DMS 273 (cell line): ENCODE data around the gene CDH23.

Experiments
- DNase-seq: peaks from one replicate; lab custom pipeline; 2025; ENCODE audit not compliant: unreplicated experiment; lab: John Stamatoyannopoulos, UW

CDH23 gene

DNA sequence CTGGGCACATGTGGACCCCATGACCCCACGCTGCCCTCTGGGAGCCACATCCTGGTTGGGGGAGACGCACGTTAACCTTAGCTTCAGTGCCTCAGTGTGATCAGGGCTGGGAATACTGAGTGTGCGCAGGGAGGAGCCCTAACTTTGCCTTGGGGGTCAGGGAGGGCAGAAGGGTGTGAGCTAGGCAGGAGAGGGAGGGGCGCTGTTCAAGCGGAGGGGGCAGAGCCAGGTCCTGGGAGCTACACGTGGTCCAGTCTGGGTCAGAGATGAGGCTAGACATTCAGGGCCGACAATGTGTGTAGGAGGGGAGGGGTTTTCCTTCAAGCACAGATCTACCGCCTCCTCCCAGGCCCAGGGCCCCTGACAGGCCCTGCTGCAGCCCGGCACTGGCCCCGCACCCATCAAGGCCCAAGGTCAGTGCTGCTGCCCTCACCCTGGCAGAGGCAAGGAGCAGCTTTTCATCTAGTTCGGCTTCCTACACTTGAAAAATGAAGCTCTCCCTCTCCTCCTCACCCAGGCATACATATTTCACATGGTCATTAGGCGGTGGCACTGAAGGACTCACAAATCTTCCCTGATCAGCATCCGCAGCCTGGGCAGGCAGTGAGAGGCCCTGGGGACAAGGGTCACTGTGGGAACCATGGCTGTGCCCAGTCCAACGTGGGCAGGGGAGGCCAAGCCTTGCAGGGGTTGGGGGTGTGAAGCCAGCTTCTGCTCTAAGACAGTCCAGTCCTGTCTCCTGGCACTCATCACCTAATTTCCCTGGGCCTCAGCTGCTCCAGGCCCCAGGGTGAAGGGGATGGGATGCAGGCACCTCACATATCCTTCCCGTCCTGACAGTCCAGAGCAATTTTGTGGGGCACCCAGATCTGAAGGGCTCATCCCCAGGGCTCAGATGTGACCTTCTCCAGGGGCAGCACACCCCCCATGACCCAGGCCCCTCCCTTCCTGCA is 275.6 kb downstream of the CDH23 start:
- no peak for DNase-seq

DNA sequence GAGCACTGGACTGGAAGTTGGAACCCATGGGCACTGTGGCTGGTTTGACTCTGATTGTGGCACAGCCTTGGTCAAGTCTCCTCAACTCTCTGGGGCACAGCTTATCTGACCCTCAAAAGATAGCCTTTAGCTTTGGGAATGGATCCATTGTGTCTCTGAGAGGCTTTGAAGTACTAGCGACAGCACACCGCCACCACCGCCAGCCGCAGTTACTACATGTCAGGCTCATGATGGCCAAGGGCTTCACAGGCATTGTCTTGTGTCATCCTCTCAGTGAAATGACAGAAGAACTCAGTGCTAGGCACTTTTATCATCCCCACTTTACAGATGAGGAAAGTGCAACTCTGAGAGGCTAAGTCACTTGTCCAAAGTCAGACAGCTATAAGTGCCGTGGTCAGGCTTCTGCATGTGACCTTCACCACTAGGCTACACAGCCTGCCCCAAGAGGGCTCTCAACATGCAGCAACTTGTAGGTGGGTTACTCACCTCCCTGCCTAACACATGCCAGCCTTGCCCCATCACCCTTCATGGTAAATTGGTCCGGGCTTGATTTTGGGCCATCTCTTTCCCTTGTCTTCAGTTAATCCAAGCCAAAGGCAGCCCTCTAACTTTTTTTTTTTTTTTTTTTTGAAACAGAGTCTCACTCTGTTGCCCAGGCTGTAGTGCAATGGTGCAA is 278.7 kb downstream of the CDH23 start:
- no peak for DNase-seq

DNA sequence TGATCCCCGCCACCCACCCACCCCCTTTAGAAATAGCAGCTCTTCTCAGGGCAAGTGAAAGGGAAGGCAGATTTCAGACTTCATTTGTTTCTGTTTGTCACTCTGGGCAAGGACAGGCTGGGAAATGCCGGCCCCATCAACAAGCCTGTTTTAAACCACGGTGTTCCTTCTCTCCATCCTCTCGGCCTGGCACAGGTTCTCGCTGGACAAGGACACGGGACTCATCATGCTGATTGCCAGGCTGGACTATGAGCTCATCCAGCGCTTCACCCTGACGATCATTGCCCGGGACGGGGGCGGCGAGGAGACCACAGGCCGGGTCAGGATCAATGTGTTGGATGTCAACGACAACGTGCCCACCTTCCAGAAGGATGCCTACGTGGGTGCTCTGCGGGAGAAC is 280.5 kb downstream of the CDH23 start:
- DNase-seq, result no peak

DNA sequence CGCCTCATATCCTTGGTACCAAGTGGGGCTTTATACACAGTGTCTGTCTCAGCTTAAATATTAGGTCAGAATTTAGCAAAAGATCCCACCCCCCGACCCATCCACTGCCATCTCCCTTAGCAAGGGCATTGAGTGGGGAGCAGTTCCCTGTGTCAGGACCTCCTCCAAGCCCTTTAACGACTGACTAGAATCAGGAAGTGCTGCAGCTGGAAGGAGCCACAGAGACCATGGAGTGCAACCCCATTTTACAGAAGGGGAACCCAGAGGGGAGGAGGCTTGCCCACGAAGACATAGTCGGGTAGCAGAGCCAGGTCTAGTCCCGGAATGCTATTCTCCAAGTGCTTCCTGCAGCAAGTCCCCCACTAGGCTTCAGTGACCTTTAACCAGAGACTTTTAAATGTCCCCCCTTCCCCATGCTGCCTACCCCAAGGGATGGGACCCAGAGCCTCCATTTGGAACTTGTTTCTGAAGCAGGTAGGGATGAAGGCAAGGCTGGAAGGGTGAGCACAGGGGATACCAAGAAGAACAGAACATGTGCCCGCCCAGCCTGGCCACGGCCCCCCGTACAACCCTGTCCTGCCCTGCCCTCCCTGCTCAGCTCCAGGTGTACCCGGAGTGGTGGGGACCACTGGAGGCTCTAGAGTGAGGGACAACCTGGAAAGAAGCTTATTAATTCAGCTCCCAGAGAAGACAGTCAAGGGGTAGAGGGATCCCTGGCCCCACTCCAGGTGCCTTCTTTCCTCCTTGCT is 281.5 kb downstream of the CDH23 start:
- DNase-seq, result no peak

DNA sequence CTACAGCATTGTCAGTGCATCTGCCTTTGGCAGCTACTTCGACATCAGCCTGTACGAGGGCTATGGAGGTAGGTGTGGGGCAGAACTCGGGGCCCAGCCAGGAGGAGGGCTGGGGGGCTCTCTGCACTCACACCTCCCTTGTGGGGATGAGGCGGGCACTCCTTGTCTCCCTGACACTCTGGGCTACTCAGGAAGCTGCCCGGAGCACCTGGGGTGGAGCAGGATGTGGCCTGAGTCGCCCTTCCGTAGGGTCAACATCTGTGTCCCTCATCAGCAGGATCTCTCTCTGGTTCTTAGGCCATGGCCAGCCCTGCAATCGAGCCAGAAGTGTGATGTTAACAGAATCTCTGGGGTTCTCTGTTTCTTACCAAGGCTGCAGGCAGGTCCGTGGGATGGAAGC is 282.7 kb downstream of the CDH23 start:
- DNase-seq, result no peak

DNA sequence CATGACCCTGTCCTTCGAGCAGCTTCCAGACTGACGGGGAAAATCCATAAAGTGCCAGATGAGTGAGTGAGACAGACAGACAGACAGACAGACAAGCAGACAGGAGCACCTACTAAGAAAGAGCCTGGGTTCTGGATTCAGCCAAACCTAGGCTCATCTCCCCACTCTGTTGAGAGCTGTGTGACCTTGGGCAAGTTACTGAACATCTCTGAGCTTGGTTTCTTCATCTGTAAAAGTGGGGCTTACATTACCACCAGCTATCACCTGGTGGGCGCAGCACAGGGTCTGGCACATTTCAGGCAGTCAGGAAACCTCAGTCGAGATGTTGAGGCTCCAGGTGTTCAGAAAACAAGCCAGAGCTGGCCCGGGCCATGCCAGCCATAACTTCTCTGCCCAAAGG is 285.3 kb downstream of the CDH23 start:
- DNase-seq, result no peak

DNA sequence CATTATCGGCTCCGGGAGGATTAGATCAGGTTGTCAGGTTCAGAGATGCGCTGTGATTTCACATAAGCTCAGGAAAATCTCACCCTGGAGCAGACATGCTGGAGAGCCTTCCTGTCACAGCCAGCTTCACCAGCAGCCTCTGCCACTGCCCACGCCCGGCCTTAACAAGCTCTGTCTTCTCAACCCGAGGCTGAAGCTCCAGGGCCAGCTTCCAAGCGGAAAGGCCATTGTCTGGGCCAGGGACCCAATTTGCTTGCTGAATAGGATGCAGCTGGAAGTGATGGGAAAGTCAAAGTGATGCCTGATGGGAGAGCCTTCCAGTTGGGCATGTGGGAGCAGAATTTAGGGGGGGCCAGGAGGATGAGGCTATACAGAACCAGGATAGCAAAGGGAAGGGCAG is 286.6 kb downstream of the CDH23 start:
- DNase-seq, result no peak

DNA sequence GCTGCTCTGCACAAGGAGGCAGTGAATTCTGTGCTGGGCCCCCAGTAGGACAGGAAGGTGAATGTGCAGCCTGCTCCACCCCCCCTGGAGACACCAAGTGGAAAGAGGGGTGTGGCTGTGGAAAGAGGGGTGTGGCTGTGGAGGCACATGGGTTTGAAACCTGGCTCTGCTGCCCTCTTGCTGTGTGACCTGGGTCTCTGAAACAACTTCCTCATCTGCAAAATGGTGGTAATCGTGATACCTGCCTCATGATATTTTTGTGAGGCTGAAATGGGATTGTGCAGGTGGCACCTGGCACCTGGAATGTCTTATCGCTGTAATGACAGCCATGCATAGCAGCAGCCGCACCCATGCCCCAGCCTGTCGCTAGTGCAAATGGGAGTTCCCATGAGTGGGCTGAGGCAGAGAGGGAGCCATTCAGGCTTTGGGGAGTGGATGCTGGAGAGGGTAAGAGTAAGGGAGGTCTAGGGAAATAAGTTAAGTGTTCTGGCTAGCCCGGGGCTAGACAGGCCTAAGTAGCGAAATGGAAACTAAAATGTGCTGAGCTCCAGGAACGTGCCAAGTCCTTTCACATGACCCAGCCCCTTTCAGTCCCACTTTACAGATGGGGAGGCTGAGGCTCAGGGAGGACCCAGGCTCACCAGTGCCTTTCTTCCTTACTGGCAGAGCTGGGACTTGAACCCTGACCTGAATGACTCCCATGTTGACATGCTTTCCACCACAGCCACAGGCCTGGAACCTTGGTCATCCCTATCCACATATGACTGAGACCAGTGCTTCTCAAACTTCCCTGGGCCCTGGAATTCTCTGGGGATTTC is 287.8 kb downstream of the CDH23 start:
- peak; percentile 32 for DNase-seq

DNA sequence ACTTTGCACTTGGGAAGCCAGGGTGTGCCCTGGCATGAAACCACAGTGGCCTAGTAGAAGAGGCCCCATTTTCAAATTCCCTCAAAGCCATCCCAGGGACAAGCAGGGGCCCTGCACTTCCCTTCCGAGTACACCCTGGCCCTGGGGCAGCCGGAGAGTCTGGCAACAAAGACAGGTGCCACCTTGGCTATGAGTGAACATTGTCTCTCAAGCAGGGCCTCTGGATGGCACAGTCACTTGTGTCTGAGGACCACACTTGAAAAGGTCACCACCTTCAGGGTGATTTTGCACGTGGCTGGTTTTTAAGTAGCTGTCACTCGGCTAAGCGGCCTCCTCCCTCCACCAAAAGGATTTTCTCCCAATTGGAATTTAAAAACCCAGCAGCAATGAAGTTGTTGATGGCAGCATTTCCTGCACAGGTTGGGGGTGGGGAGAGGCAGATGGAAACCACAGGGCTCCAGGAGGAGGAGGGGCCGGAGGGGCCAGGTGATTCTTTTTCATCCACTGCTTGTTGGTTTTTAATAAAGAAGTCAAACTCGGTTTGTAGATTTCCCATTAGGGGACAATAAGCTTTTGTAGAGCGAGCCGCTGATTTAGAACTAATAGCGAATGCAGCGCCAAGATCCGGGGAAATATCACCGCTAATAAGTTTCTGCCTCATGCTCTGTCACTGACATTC is 289.0 kb downstream of the CDH23 start:
- DNase-seq, result no peak

DNA sequence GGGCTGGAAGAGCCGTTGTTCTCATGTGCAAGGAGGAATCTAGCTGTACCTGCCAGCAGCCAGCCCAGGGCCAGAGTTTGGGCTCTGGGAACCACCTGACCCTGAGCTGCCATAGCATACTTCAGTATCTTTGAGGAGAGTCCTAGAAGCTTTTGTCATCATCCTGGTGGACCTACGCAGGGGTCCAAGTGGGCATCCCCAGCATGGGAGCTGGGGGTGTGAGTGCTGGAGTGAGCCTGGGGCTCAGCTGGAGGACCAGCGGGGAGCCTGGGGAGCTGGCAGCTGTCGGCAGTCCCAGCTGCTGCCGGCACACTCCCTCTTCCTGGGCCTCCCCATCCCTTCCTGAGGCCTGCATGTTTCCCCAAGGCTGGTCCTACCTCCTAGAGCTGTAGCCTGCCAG is 290.4 kb downstream of the CDH23 start:
- DNase-seq, result peak; percentile 28

DNA sequence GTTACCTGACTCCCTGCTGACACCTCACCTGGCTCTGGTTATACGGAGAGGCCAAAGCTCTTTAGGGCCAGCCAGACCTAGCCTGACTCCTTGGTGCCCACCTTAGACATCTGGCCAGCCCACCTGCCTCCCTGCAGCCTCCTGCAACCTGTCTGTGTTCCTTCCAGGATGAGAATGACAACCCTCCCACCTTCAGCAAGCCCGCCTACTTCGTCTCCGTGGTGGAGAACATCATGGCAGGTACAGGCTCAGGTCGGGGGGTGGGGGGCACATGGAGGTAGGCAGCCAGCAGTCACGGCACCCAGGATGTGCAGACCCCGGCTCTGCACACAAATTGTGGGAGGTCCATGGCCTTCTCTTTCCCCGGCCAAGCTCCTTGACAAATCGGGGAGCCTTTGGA is 290.8 kb downstream of the CDH23 start:
- no peak for DNase-seq

DNA sequence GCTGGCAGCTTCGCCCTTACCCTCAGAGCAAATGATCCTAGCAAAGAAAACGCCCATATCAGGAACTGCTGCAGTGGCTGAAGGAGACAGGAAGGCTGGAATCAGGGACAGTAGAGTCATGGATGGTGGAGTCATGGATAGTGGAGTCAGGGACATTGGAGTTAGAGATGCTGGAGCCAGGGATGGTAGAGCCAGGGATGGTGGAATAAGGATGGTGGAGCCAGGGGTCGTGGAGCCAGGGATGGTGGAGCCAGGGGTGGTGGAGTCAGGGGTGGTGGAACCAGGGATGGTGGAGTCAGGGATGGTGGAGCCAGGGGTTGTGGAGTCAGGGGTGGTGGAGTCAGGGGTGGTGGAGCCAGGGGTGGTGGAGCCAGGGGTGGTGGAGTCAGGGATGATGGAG is 291.5 kb downstream of the CDH23 start:
- no peak for DNase-seq

DNA sequence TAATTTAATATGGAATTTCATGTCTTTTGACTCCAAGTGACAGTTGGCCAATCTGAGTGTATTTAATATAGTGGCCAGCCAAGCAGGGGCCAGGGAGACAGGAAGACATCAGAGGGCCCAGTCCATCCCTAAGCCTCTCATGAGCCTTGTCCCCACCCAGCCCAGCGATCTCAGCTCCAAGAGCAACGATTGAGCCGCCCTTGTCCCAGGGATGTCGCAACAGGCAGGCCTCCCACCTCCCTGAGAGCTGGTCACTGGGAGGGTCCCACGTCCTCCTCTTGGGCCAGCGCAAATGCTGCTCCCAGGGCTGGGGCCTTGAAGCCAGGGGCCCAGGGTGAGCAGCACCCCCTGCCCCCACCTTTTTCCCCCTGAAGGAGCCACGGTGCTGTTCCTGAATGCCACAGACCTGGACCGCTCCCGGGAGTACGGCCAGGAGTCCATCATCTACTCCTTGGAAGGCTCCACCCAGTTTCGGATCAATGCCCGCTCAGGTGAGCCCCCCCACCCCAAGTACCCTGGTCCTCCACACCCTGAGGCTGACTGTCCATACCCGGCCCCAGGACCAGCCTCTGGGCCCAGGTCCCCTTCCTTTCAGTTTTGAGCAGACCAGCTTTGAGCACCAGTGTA is 293.5 kb downstream of the CDH23 start:
- DNase-seq, result no peak

DNA sequence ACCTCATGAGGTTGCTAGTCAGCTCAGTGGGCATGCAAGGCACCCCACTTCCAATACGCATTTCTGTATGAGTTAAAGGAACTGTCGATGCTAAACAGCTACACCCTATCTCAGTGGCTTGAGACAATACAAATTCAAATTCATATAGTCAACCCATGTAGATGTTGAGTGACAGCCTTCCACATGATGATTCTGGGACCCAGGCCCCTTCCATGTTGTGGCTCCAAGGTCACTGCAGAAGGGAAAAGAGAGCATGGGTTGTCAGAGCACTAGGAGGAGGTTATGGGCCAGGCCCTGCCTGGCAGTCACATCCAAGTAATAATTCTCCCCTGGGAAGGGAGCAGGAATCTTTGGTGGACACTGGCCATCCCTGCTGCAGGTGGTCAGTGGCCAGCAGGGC is 294.7 kb downstream of the CDH23 start:
- no peak for DNase-seq

DNA sequence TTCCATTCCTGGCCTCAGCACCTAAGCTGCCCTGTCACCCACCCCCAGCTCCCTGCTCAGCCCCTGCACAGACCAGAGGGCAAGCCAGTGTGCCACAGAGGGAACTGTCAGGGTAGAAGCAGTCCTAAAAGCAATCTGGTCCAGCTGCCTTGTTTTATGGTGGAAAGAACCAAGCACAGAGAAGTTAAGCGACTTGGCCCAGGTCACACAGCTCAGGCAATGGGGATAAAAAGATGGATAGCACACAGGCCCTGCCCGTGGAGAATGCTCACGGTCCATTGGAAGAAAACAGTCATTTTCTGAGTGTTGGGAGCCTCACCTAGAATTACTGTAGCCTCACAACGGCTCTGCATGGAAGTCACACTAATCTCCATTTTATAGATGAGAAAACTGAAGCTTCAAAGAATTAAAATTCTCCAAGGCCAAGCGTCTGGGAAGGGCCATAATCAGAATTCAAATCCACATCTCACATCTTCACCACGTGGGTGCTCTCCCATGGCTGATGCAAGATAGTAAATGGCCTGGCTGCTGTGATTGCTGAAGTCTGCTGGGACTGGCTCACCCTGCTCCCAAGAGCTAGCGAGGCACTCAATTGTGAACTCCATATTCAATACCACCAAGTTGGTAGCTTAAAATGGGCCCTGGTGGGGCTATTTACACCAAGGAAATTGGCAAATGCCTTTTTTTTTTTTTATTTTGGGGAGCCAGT is 296.0 kb downstream of the CDH23 start:
- DNase-seq, result no peak

DNA sequence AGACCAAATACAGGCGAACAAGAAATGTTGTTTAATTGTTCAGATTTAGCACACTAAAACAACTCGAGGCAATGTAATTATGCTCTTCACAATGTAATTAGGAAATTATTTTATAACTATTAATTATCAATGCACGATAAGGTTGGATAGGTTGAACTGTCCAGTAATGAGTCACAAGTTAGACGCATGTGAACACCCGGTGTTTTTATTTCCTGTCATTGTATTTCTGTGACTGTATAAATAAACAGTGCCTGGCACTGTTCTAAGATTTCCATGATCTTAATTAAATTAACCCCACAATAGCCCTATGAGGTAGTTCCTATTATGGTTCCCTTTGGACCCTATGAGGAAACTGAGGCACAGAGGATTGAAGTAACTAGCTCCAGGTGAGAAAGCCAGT is 296.7 kb downstream of the CDH23 start:
- no peak for DNase-seq

DNA sequence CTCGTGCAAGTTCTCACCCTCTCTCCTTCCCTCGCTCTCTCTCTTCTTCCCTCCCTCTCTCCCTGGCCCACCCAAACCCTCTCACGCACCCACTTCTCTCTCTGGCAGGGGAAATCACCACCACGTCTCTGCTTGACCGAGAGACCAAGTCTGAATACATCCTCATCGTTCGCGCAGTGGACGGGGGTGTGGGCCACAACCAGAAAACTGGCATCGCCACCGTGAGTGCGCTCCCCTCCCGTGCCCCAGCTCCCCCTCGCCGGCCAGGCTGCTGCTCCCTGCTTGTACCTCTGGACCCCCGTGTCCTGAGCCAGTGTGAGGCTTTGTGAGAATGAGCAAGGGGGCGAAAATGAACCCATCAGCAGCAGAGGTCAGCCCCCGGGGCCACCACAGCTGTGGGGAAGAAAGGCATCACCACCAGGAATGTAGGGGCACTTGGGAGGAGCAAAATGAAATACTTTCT is 297.4 kb downstream of the CDH23 start:
- DNase-seq, result no peak

DNA sequence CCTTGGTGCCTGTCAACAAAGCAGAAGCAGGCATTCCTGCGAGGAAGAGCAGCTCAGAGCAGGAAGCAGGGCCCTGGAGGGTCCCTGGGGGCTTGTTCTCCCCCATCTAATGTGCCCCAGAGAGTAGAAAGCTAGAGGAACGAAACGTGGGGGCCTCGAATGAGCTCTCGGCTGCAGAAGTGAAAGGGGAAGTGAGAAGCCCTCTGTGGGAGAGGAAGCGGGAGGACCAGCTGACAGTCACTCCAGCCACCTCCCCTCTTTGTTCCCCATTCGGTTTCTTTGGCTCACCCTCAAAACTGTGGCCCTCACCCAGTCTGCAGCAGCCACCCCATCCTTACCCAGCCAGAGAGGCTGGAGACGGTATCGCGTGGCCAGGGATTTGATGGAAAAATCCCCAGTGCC is 297.8 kb downstream of the CDH23 start:
- DNase-seq, result no peak
